ENCODE data around the gene SLC12A2.

GRCh38 chr5:128144491-128144890, 60.9 kb downstream of the SLC12A2 start:
- TF ChIP-seq CTCF (IDR thresholded peaks at IDR 0.05) = no peak
- no peak for TF ChIP-seq POLR2A (IDR thresholded peaks at IDR 0.05)

Measured in uterus (tissue), 2 donors.